Esophagus (tissue), 2 donors: Measurements from ENCODE around the gene RPS6KC1. TPM values are rescaled to one million over a fixed set of nuclear protein-coding genes. Genes with fewer than 3 reads are reported as not detected.

Experiments
- H3K27ac ChIP-seq, 2 donors: one replicate each; pipeline ENCODE4 v1.5.1; 2013; ENCODE audit warnings: low read depth in 2 of 2, mild to moderate bottlenecking in 2 of 2, inconsistent platforms in 1 of 2, low read length in 1 of 2, moderate library complexity in 1 of 2
- H3K27me3 ChIP-seq, 2 donors: one replicate each; pipeline ENCODE4 v1.6.1; 2013; ENCODE audit warnings: low read length in 2 of 2, control low read depth in 1 of 2, mild to moderate bottlenecking in 1 of 2; ENCODE audit not compliant: insufficient read depth in 2 of 2, control insufficient read depth in 1 of 2
- H3K36me3 ChIP-seq, 2 donors: one replicate each; pipeline ENCODE4 v1.6.1; 2013; ENCODE audit warnings: low read length in 1 of 2; ENCODE audit not compliant: control insufficient read depth in 2 of 2, insufficient read depth in 2 of 2
- H3K4me1 ChIP-seq, 2 donors: one replicate each; pipeline ENCODE4 v1.6.1; 2013; ENCODE audit warnings: low read length in 1 of 2; ENCODE audit not compliant: control insufficient read depth in 2 of 2, insufficient read depth in 2 of 2
- H3K4me3 ChIP-seq, 2 donors: one replicate each; pipeline ENCODE4 v1.5.1; 2013; ENCODE audit warnings: low read length in 2 of 2, mild to moderate bottlenecking in 2 of 2, low read depth in 1 of 2, moderate library complexity in 1 of 2
- H3K9me3 ChIP-seq, 2 donors: one replicate each; pipeline ENCODE4 v1.6.1; 2013; ENCODE audit warnings: mild to moderate bottlenecking in 2 of 2, low read depth in 1 of 2, low read length in 1 of 2, moderate library complexity in 1 of 2; ENCODE audit not compliant: control insufficient read depth in 2 of 2, insufficient read depth in 1 of 2
- WGBS, 2 donors: extraction: QIAGEN DNeasy Blood & Tissue Kit; methylation state at CpG; one replicate each; pipeline ENCODE4 v1.1.7; 2013; 5-methylcytosine and 5-hydroxymethylcytosine counted together
- polyA plus RNA-seq, 2 donors: library from polyadenylated mRNA; stranded (reverse); fragments of 200-250 nt; gene quantifications; one replicate each; pipeline ENCODE4 v1.2.3, GENCODE V29; 2013
- donor health status: healthy with polysubstance abuse.
- donor health status: Bipolar disorder and iron deficiency.

Gene RPS6KC1
- polyA plus RNA-seq, 2 donors = 2.2 to 3.8 TPM

DNA sequence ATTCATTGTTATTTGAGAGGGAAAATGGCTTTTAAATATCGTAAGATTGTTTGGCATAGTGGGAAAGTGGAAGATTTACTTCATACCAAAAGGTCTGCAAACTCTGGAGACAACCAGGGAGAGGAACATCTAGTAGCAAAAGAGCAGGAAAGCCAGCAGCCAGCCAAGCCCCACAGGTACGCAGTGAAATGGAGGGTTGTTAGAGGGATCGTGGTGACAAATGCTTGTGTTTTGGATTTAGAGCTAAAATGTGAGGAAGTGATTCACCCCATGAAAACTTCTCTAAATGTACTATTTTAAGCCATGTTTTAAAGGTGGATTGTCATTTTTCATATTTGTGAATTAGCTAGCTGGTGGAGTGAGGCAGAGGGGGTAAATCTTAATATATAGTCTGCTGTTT is 69.3 kb downstream of the RPS6KC1 start:
- Histone ChIP-seq H3K9me3 (no peaks in the 10 kb centered on the region), H3K27me3 (no peaks in the 10 kb centered on the region), H3K4me1 (no peaks in the 10 kb centered on the region), H3K27ac (no peak overlapping the region), H3K4me3 (no peak overlapping the region), H3K36me3 (no peaks in the 10 kb centered on the region)
- WGBS, 2 donors = 83 to 89% methylated on average over 3 of the region's 3 CpGs

DNA sequence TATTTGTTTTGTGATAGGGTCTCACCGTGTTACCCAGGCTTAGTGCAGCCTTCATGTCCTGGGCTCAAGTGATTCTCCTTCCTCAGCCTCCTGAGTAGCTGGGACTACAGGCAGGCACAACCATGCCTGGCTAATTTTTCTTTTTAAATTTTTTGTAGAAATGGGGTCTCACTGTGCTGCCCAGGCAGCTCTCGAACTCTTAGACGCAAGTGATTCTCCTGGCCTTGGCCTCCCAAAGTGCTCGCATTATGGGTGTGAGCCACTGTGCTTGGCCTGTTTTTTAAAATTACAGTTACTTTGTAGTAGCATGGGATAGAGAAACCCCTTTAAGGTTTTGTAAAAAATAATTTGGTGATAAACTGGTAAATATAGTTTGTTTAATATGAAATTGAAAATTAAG is 69.9 kb downstream of the RPS6KC1 start:
- Histone ChIP-seq H3K36me3 (no peaks in the 10 kb centered on the region), H3K4me3 (no peak overlapping the region), H3K9me3 (no peaks in the 10 kb centered on the region), H3K27me3 (no peaks in the 10 kb centered on the region), H3K27ac (no peak overlapping the region), H3K4me1 (no peaks in the 10 kb centered on the region)
- whole genome bisulfite sequencing, 2 donors = 88 to 94% methylated on average over 4 of the region's 4 CpGs

GRCh38 chr1:213122514-213122929 is 71.5 kb downstream of the RPS6KC1 start:
- no peak overlapping the region for H3K27ac ChIP-seq
- no peaks in the 10 kb centered on the region for H3K4me1 ChIP-seq
- H3K27me3 ChIP-seq = no peaks in the 10 kb centered on the region
- no peak overlapping the region for H3K4me3 ChIP-seq
- H3K9me3 ChIP-seq = no peaks in the 10 kb centered on the region
- no peaks in the 10 kb centered on the region for H3K36me3 ChIP-seq

DNA sequence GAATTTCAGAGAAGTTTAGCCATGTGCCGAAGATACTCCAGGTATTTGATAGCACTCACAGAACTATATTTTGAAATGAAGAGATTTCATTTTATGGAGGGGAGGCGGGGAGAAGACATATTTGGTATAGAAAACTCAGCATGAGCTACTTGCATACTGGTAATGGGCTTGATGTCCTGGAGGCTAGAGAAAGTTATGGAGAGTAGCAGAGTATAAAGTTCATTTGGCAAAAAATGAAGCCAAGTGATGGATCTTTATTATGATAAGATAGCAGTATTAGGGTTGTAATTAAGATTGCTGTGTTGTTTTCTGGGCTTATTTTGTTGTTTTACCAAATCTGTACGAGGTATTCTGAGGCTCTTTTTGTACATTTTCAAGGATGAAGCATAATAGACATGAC is 72.0 kb downstream of the RPS6KC1 start:
- Histone ChIP-seq H3K4me3 (no peak overlapping the region), H3K4me1 (no peaks in the 10 kb centered on the region), H3K9me3 (no peaks in the 10 kb centered on the region), H3K36me3 (no peaks in the 10 kb centered on the region), H3K27ac (no peak overlapping the region), H3K27me3 (no peaks in the 10 kb centered on the region)
- WGBS, 2 donors = 89 to 93% methylated on average over 3 of the region's 3 CpGs

DNA sequence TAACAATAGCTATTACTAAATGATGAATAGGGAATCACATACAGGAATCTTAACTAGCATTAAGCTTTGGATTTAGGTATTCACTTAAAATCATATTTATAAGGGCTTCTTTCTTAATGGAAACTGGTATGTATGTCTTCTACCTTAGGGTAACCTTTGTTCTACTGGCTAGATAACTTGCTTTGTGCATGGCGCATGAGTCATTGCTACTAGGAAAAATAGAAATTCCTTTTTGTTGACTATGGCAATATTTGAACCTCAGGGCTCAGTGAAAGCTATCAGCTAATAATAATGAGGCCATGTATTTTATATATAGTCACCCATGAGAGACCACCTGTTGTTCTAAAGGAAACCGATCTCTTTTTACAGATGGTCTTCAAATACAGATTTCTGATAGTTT is 72.5 kb downstream of the RPS6KC1 start:
- Histone ChIP-seq H3K4me1 (no peaks in the 10 kb centered on the region), H3K9me3 (no peaks in the 10 kb centered on the region), H3K27ac (no peak overlapping the region), H3K36me3 (no peaks in the 10 kb centered on the region), H3K27me3 (no peaks in the 10 kb centered on the region), H3K4me3 (no peak overlapping the region)
- WGBS, 2 donors = 88 to 90% methylated on average over 2 of the region's 2 CpGs

DNA sequence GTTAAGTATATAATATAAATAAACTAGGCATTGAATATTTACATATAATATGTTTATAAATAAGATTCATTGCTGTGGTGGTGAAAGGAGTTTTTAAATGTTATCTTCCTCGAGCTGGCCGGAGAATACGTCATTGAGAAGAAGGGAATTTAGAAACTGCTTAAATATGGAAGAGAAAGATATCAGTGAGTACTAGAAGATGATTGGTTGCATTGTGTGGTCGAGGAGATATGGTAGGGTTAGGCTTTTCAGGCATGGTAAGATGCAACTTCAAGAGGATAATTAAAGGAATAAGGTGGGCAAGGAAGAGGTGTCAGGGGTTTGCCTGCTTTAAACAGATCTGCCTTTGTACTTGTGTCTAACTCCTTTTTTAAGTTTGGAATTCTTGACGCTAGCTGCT is 73.5 kb downstream of the RPS6KC1 start:
- WGBS, 2 donors = 91 to 92% methylated on average over 5 of the region's 5 CpGs

DNA sequence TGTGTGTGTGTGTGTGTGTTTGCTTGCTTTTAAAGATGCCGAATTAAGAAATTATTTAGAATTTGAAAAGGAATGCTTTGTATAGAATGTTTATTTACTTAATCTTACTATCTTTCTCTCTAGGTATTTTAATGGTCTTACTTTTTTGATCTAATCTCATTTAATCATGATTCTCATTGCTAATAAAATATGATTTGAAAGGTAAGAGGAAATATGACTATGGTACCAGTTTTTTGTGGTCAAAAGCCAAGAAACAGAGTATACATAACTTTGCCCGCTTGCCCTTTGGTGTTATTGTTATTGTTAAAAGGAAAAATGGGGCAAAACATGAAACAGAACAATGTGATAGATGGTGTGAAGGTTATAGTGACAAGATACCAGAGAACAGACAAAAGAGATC is 74.6 kb downstream of the RPS6KC1 start:
- Histone ChIP-seq H3K27ac (no peak overlapping the region), H3K27me3 (no peaks in the 10 kb centered on the region), H3K4me1 (no peaks in the 10 kb centered on the region), H3K36me3 (no peaks in the 10 kb centered on the region), H3K9me3 (no peaks in the 10 kb centered on the region), H3K4me3 (no peak overlapping the region)
- WGBS, 2 donors = 87 to 89% methylated on average over 2 of the region's 2 CpGs

More for the DNA sequence above, 73.5 kb downstream of the RPS6KC1 start:
- Histone ChIP-seq H3K27ac (no peak overlapping the region), H3K27me3 (no peaks in the 10 kb centered on the region), H3K4me3 (no peak overlapping the region), H3K4me1 (no peaks in the 10 kb centered on the region), H3K9me3 (no peaks in the 10 kb centered on the region), H3K36me3 (no peaks in the 10 kb centered on the region)

- Histone ChIP-seq H3K27me3 (no peaks in the 10 kb centered on the region), H3K36me3 (no peaks in the 10 kb centered on the region), H3K27ac (no peak overlapping the region), H3K9me3 (no peaks in the 10 kb centered on the region), H3K4me1 (no peaks in the 10 kb centered on the region), H3K4me3 (no peak overlapping the region)
- WGBS, 2 donors = 91 to 94% methylated on average over 1 of the region's 1 CpG
Observed at GRCh38 chr1:213127074-213127473, 76.0 kb downstream of the RPS6KC1 start.

DNA sequence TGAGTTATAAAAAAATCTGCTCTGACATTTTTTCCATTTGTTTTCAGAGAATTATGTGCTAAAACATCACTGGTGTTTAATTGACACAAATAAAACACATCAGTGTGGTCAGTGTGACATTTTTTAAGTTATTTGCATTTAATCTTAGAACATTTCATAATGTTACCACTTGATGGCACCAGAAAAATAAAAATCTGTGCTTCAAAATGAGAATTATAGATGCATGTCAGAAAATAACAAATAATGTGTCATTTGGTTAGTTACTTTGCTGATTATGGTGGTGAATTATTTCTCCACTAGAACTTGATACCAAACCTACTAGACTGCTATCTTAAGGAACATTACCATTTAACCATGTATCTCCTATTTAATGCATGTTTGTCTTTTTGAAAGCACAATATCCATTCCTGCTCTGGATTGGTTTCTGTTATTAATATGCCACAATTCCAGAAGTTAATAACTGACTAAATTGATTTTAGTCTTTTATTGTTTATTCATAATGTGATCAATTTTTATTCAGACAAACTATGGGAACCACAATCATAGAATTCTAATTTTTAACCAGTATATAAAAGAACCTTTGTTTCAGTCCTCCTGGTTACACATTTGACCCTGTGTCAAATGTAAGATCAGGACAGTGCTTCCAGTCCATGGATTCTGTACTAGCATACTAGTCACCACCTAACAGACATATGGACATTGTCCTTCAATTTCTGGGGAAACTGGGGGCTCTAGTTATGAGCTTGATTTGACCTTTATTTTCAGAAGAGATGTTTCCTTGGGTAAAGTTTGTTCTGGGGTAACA is 81.0 kb downstream of the RPS6KC1 start:
- Histone ChIP-seq H3K9me3 (no peaks in the 10 kb centered on the region), H3K4me1 (no peaks in the 10 kb centered on the region), H3K27me3 (no peaks in the 10 kb centered on the region), H3K27ac (no peak overlapping the region), H3K4me3 (no peak overlapping the region), H3K36me3 (no peaks in the 10 kb centered on the region)

- H3K9me3 ChIP-seq = no peaks in the 10 kb centered on the region
- no peaks in the 10 kb centered on the region for H3K36me3 ChIP-seq
- H3K4me3 ChIP-seq = no peak overlapping the region
- H3K27ac ChIP-seq = no peak overlapping the region
- H3K4me1 ChIP-seq = no peaks in the 10 kb centered on the region
- H3K27me3 ChIP-seq = no peaks in the 10 kb centered on the region
Observed at GRCh38 chr1:213135572-213135971, 84.5 kb downstream of the RPS6KC1 start.
